Measurements from ENCODE around the gene HYCC2. TPM values are rescaled to one million over a fixed set of nuclear protein-coding genes. Genes with fewer than 3 reads are reported as not detected.

The HYCC2 gene
- total and polyA plus RNA-seq, 7 experiments from 2014 or later, result 20.8 to 38.3 (median 35.5) TPM

- CTCF ChIA-PET, result interaction anchor here (0.7 kb wide), 1 partner anchor 231 kb away, joined by 3 read pairs; no protein-coding TSS in a partner anchor
- H3K4me1 Mint-ChIP-seq, result peaks cover 0 to 3% (median 0%) of the 10 kb centered on the region in 7 donors
- DNase-seq (no peak), ATAC-seq (no peak)
- Histone ChIP-seq H3K4me3 (ENCODE audit: low read length) (no peak overlapping the region), H3K27me3 (ENCODE audit: control insufficient read depth in 2 of 2, insufficient read depth in 2 of 2, low read length in 2 of 2) (no peaks in the 10 kb centered on the region), H3K27ac (ENCODE audit: low read depth, low read length) (no peak overlapping the region), H3K36me3 (ENCODE audit: control insufficient read depth in 2 of 3, insufficient read depth in 3 of 3, low read length in 3 of 3) (peaks cover 0 to 15% (median 4%) of the 10 kb centered on the region in 3 experiments), H3K9me3 (ENCODE audit: control insufficient read depth in 2 of 3, low read length in 3 of 3) (no peaks in the 10 kb centered on the region), H3K4me1 (ENCODE audit: control insufficient read depth in 2 of 2, insufficient read depth in 2 of 2, low read length in 2 of 2) (no peaks in the 10 kb centered on the region)
- no peak overlapping the region for H3K4me3 Mint-ChIP-seq
- peaks cover 0 to 20% (median 4%) of the 10 kb centered on the region in 5 donors for H3K36me3 Mint-ChIP-seq
- POLR2A ChIA-PET, result no interaction called here
- intact Hi-C loops (cut with micrococcal nuclease), result no loop called here
- no peak overlapping the region for H3K27ac Mint-ChIP-seq
- no peaks in the 10 kb centered on the region for H3K27me3 Mint-ChIP-seq
- no peaks in the 10 kb centered on the region for H3K9me3 Mint-ChIP-seq
Measured at GRCh38 chr2:201090574-201090973, 19.1 kb upstream of the HYCC2 start.

DNA sequence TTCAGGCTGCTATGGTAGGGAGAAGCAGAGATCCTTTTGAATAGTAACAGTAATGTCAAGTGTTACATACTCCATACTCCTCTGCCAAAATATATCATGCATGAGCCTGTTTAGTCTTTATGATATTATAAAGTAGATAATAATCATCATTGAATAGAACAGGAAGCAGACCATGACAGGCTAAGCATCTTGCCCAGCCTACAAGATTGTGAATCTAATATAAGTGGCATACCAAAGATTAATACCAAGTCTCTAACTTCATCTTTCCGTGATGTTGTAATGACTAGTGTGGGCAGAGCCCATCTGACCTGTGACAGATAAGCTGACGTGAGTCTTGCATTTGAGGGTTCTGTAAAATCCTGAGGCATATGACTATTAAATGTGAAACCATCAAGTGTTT lies 13.4 kb upstream of the HYCC2 start:
- H3K36me3 ChIP-seq (ENCODE audit: control insufficient read depth in 2 of 3, insufficient read depth in 3 of 3, low read length in 3 of 3), result peaks cover 0 to 49% (median 4%) of the 10 kb centered on the region in 3 experiments
- no peaks in the 10 kb centered on the region for H3K4me1 ChIP-seq (ENCODE audit: control insufficient read depth in 2 of 2, insufficient read depth in 2 of 2, low read length in 2 of 2)
- intact Hi-C loops (cut with micrococcal nuclease), result no loop called here
- ChIA-PET CTCF (no interaction called here), POLR2A (no interaction called here)
- H3K4me1 Mint-ChIP-seq, result peaks cover 0 to 15% (median 6%) of the 10 kb centered on the region in 7 donors
- H3K9me3 ChIP-seq (ENCODE audit: control insufficient read depth in 2 of 3, low read length in 3 of 3), result no peaks in the 10 kb centered on the region
- DNase-seq, result no peak
- H3K9me3 Mint-ChIP-seq, result no peaks in the 10 kb centered on the region
- H3K4me3 Mint-ChIP-seq, result no peak overlapping the region
- H3K27me3 Mint-ChIP-seq, result no peaks in the 10 kb centered on the region
- H3K27ac Mint-ChIP-seq, result peak overlapping the region in 6 of 9 donors; percentile 18 to 63 (median 42)
- H3K27ac ChIP-seq (ENCODE audit: low read depth, low read length), result no peak overlapping the region
- ATAC-seq, result peak; percentile 54
- H3K27me3 ChIP-seq (ENCODE audit: control insufficient read depth in 2 of 2, insufficient read depth in 2 of 2, low read length in 2 of 2), result no peaks in the 10 kb centered on the region
- no peak overlapping the region for H3K4me3 ChIP-seq (ENCODE audit: low read length)
- peaks cover 0 to 32% (median 12%) of the 10 kb centered on the region in 5 donors for H3K36me3 Mint-ChIP-seq

DNA sequence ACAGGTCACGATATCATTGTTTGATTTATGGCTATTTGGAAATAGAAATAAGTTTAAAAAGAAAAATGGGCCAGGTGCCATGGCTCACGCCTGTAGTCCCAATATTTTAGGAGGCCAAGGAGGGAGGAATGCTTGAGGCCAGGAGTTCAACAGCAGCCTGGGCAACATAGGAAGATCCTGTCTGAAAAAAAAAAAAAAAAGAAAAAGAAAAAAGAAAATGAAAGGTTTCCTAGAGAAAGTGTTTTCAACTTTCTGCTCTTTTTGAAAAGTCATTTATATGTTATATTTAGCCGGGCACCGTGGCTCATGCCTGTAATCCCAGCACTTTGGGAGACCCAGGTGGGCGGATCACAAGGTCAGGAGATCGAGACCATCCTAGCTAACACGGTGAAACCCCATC lies 3.5 kb upstream of the HYCC2 start:
- POLR2A ChIA-PET, result interaction anchor here (1.9 kb wide), 1 partner anchor 41 kb away, joined by 6 read pairs; the partner anchor contains the start of gene CFLAR
- Mint-ChIP-seq H3K4me1 (peaks cover 12 to 53% (median 36%) of the 10 kb centered on the region in 7 donors), H3K9me3 (no peaks in the 10 kb centered on the region), H3K27ac (peak overlapping the region in 3 of 9 donors; percentile 12 to 82 (median 71)), H3K36me3 (peaks cover 0 to 2% (median 1%) of the 10 kb centered on the region in 5 donors), H3K27me3 (no peaks in the 10 kb centered on the region), H3K4me3 (no peak overlapping the region)
- intact Hi-C loops (cut with micrococcal nuclease), result loop anchor here (5.0 kb wide), 3 partner anchors 548 to 1837 kb away; partner anchors contain the start of genes C2orf69 (in 1 of the 2), CARF (in 1 of the 2), SGO2 (in 1 of the 2) and WDR12 (in 1 of the 2)
- Histone ChIP-seq H3K27ac (ENCODE audit: low read depth, low read length) (no peak overlapping the region), H3K36me3 (ENCODE audit: control insufficient read depth in 2 of 3, insufficient read depth in 3 of 3, low read length in 3 of 3) (peaks cover 0 to 17% (median 0%) of the 10 kb centered on the region in 3 experiments), H3K27me3 (ENCODE audit: control insufficient read depth in 2 of 2, insufficient read depth in 2 of 2, low read length in 2 of 2) (no peaks in the 10 kb centered on the region), H3K4me3 (ENCODE audit: low read length) (no peak overlapping the region), H3K9me3 (ENCODE audit: control insufficient read depth in 2 of 3, low read length in 3 of 3) (no peaks in the 10 kb centered on the region), H3K4me1 (ENCODE audit: control insufficient read depth in 2 of 2, insufficient read depth in 2 of 2, low read length in 2 of 2) (peaks cover 16 to 19% of the 10 kb centered on the region in 2 donors)
- DNase-seq, result no peak
- no peak for ATAC-seq
- CTCF ChIA-PET, result no interaction called here

- peaks cover 28 to 67% (median 48%) of the 10 kb centered on the region in 7 donors for H3K4me1 Mint-ChIP-seq
- intact Hi-C loops (cut with micrococcal nuclease), result loop anchor here (2.0 to 5.0 kb wide), 4 partner anchors 546 to 1839 kb away; partner anchors contain the start of genes C2orf69 (in 1 of the 2), CARF (in 1 of the 2), MAIP1 (in 1 of the 2) and SGO2 (in 1 of the 2)
- Histone ChIP-seq H3K9me3 (ENCODE audit: control insufficient read depth in 2 of 3, low read length in 3 of 3) (no peaks in the 10 kb centered on the region), H3K36me3 (ENCODE audit: control insufficient read depth in 2 of 3, insufficient read depth in 3 of 3, low read length in 3 of 3) (peaks cover 0 to 4% (median 0%) of the 10 kb centered on the region in 3 experiments), H3K27me3 (ENCODE audit: control insufficient read depth in 2 of 2, insufficient read depth in 2 of 2, low read length in 2 of 2) (no peaks in the 10 kb centered on the region), H3K4me3 (ENCODE audit: low read length) (no peak overlapping the region), H3K4me1 (ENCODE audit: control insufficient read depth in 2 of 2, insufficient read depth in 2 of 2, low read length in 2 of 2) (peaks cover 27 to 33% of the 10 kb centered on the region in 2 donors), H3K27ac (ENCODE audit: low read depth, low read length) (no peak overlapping the region)
- CTCF ChIA-PET, result interaction anchor here (1.2 to 5.4 kb wide), 3 partner anchors 45 to 104 kb away, joined by 3 to 53 read pairs (median 5); no protein-coding TSS in a partner anchor
- H3K4me3 Mint-ChIP-seq, result peak overlapping the region; percentile 52 to 99 (median 82)
- H3K36me3 Mint-ChIP-seq, result peaks cover 0 to 1% (median 0%) of the 10 kb centered on the region in 5 donors
- no peak for ATAC-seq
- POLR2A ChIA-PET, result interaction anchor here (0.7 to 6.7 kb wide), 6 partner anchors 44 to 209 kb away, joined by 3 to 97 read pairs (median 4); partner anchors contain the start of genes CFLAR, CLK1, NIF3L1 and PPIL3
- peak overlapping the region in 7 of 9 donors; percentile 8 to 70 (median 24) for H3K27ac Mint-ChIP-seq
- no peaks in the 10 kb centered on the region for H3K27me3 Mint-ChIP-seq
- no peak for DNase-seq
- peaks cover 0 to 4% (median 0%) of the 10 kb centered on the region in 11 donors for H3K9me3 Mint-ChIP-seq
Measured at GRCh38 chr2:201073071-201073470, 1.6 kb upstream of the HYCC2 start.

GRCh38 chr2:201072201-201072530 lies 695 bp upstream of the HYCC2 start:
- H3K27me3 ChIP-seq (ENCODE audit: control insufficient read depth in 2 of 2, insufficient read depth in 2 of 2, low read length in 2 of 2), result no peaks in the 10 kb centered on the region
- H3K9me3 ChIP-seq (ENCODE audit: control insufficient read depth in 2 of 3, low read length in 3 of 3), result no peaks in the 10 kb centered on the region
- ATAC-seq (no peak), DNase-seq (no peak)
- H3K36me3 ChIP-seq (ENCODE audit: control insufficient read depth in 2 of 3, insufficient read depth in 3 of 3, low read length in 3 of 3), result peaks cover 0 to 4% (median 0%) of the 10 kb centered on the region in 3 experiments
- peaks cover 28 to 69% (median 51%) of the 10 kb centered on the region in 7 donors for H3K4me1 Mint-ChIP-seq
- intact Hi-C loops (cut with micrococcal nuclease), result loop anchor here (2.0 to 5.0 kb wide), 4 partner anchors 545 to 1840 kb away; partner anchors contain the start of genes C2orf69 (in 1 of the 2), CARF (in 1 of the 2), MAIP1 (in 1 of the 2) and SGO2 (in 1 of the 2)
- H3K9me3 Mint-ChIP-seq, result peaks cover 0 to 4% (median 0%) of the 10 kb centered on the region in 11 donors
- POLR2A ChIA-PET, result interaction anchor here (0.7 to 6.7 kb wide), 7 partner anchors 44 to 208 kb away, joined by 3 to 97 read pairs (median 4); partner anchors contain the start of genes CFLAR, CLK1, NIF3L1 and PPIL3
- no peaks in the 10 kb centered on the region for H3K27me3 Mint-ChIP-seq
- H3K36me3 Mint-ChIP-seq, result peaks cover 0 to 1% (median 0%) of the 10 kb centered on the region in 5 donors
- H3K27ac ChIP-seq (ENCODE audit: low read depth, low read length), result peak overlapping the region; percentile 83
- H3K4me3 Mint-ChIP-seq, result peak overlapping the region; percentile 91 to 99 (median 94)
- CTCF ChIA-PET, result interaction anchor here (0.8 to 5.4 kb wide), 4 partner anchors 46 to 160 kb away, joined by 3 to 53 read pairs (median 4); no protein-coding TSS in a partner anchor
- H3K4me3 ChIP-seq (ENCODE audit: low read length), result peak overlapping the region; percentile 92
- peak overlapping the region; percentile 86 to 99 (median 95) for H3K27ac Mint-ChIP-seq
- peaks cover 27 to 33% of the 10 kb centered on the region in 2 donors for H3K4me1 ChIP-seq (ENCODE audit: control insufficient read depth in 2 of 2, insufficient read depth in 2 of 2, low read length in 2 of 2)

DNA sequence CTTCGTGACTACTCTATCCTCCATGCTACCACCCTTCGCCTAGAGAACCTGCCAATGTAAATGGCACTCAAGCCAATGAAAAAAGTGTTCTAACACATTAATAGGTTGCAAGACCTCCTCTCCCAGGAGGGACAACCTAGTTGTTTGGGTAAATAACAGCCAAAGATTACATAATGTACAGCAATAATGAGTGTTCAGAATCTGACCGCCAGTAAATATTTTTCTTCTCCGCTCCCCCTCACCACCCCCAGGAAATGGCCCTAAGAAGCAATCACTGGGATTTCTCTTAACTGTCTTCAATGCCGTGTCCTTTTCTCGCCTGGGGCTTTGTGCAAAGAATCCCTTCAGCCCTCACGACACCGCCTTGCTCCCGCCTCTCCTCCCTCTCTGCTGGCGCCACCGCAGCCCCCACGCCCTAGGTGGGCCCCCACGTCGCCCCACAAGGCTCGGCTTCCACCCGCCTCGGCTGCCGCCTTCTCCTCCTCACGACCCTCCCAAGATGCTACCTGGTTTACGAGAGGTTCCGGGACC lies 458 bp downstream of the HYCC2 start:
- H3K9me3 Mint-ChIP-seq, result peaks cover 0 to 4% (median 0%) of the 10 kb centered on the region in 11 donors

More for the DNA sequence above, 458 bp downstream of the HYCC2 start:
- Histone ChIP-seq H3K9me3 (ENCODE audit: control insufficient read depth in 2 of 3, low read length in 3 of 3) (no peaks in the 10 kb centered on the region), H3K4me3 (ENCODE audit: low read length) (peak overlapping the region; percentile 92), H3K27ac (ENCODE audit: low read depth, low read length) (peak overlapping the region; percentile 83), H3K4me1 (ENCODE audit: control insufficient read depth in 2 of 2, insufficient read depth in 2 of 2, low read length in 2 of 2) (peaks cover 34 to 39% of the 10 kb centered on the region in 2 donors), H3K27me3 (ENCODE audit: control insufficient read depth in 2 of 2, insufficient read depth in 2 of 2, low read length in 2 of 2) (no peaks in the 10 kb centered on the region), H3K36me3 (ENCODE audit: control insufficient read depth in 2 of 3, insufficient read depth in 3 of 3, low read length in 3 of 3) (peaks cover 0 to 4% (median 0%) of the 10 kb centered on the region in 3 experiments)
- H3K4me3 Mint-ChIP-seq, result peak overlapping the region; percentile 91 to 99 (median 94)
- H3K27ac Mint-ChIP-seq, result peak overlapping the region; percentile 86 to 99 (median 95)
- ChIA-PET CTCF (interaction anchor here (0.6 to 5.4 kb wide), 8 partner anchors 44 to 170 kb away, joined by 3 to 53 read pairs (median 6); partner anchors contain the start of gene ORC2), POLR2A (interaction anchor here (0.8 to 6.7 kb wide), 8 partner anchors 46 to 359 kb away, joined by 3 to 97 read pairs (median 6); partner anchors contain the start of genes CFLAR, CLK1, NIF3L1 and ORC2)
- intact Hi-C loops (cut with micrococcal nuclease), result loop anchor here (1.0 to 5.0 kb wide), 16 partner anchors 45 to 1841 kb away; partner anchors contain the start of genes BZW1 (in 2 of the 2), NIF3L1 (in 2 of the 2), PPIL3 (in 2 of the 2) and STRADB (in 2 of the 2)
- DNase-seq (peak in 2 of 9 donors; percentile 3 to 14), ATAC-seq (peak; percentile 37)
- no peaks in the 10 kb centered on the region for H3K27me3 Mint-ChIP-seq
- H3K4me1 Mint-ChIP-seq, result peaks cover 32 to 76% (median 60%) of the 10 kb centered on the region in 7 donors
- H3K36me3 Mint-ChIP-seq, result peaks cover 0 to 1% (median 0%) of the 10 kb centered on the region in 5 donors
